HS-27A (cell line): ENCODE measurements around the gene STARD5.
A peak's percentile ranks its signal among the peaks of the same experiment; 100 is the strongest.

Source experiments
- DNase-seq: peaks from one replicate; pipeline ENCODE4 v3.0.0-alpha.2; 2012; ENCODE audit warnings: low read depth, missing footprints

The STARD5 gene

DNA sequence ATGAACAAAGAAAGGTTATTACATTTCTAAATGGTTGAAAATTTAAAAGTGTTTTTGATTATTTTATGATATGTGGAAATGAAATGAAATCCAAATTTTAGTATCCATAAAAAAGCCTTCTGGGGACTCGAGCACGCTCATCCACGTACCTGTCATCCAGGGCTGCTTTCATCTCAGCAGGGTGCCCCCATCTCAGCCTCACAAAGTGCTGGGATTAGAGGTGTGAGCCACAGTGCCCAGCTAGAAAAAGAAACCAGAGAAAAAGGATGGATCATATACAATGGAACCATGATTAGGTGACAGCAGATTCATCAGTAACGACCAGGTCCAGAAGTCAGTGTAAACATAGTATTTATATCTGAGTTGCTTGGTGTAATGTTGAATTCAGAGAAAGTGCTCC, 49.7 kb downstream of the STARD5 start:
- no peak for DNase-seq

DNA sequence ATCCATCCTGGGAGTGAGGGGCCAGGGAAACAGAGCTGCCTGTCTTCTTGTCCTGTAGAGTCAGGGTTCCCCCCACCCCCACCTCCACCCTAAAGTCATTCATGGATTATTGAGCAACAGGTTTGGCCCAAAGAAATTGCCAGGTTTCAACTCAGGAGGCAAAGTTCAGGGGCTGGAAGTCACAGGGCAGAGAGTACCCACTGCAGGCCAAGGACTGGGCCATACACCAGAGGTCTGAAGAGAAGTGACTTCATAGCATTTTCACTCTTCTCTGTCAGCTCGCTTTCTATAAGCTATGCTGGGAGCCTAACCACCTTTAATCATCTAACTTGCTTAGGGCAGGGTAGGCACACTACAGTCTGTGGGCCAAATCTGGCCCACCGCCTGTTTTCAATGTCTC, 50.1 kb downstream of the STARD5 start:
- no peak for DNase-seq

DNA sequence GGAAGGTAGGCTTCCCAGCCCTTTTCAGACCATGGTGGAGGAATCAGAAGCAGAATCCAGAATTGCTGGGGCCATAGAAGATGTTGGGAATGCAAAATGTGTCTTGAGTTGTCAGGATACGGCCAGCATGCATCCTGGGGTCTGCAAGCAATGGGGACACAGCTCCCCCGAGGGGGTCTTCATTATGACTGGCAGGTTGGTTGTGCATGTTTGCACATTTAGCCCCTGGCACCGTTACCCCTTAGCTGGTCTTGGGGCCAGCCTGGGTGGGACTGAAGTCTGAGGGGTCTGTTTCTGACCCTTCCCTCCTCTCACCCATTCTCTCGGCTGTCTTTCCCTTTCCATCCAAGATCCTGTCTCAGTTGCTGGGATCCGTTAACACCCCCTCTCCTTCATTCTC, 50.7 kb downstream of the STARD5 start:
- no peak for DNase-seq

DNA sequence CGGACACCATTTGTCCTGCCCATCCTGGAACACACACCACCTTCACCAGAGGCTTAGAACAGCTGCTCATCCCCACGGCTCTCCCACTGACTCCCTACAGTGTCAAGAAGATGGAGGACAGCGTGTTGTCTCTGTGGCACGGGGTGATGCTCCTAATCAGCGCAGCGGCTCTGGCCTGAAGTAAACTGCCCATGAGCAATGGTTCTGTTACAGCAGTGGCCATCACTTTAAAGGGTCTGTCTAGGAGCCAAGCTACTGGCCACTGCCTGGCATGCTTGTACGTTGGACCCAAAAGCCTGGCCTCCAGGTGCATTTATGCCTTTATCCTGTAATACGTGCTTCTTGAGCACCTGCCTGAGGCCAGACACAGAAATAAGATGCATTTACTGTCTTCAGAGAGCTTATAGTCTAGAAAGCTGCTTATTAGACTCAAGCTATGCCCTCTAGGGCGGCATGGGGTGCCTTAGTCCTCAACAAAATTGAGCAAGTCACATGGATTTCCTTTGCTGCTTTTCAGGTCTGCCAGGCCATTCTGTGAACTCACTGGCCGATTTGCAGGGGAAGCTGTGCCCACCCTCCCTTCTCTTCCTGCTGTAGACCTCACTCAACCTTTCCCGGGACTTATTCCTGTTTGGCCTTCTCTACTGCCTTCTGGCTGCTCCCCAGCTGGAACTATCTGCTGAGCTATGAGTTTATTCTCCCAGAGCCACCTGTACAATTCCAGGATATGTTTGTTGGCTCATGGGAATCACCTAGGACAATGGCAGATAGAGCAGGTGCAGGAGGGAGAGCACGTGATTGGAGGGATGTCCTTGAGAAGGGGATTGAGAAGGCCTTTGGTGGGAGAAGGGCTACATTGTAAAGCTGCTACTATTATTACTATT, 51.9 kb downstream of the STARD5 start:
- DNase-seq, result no peak

DNA sequence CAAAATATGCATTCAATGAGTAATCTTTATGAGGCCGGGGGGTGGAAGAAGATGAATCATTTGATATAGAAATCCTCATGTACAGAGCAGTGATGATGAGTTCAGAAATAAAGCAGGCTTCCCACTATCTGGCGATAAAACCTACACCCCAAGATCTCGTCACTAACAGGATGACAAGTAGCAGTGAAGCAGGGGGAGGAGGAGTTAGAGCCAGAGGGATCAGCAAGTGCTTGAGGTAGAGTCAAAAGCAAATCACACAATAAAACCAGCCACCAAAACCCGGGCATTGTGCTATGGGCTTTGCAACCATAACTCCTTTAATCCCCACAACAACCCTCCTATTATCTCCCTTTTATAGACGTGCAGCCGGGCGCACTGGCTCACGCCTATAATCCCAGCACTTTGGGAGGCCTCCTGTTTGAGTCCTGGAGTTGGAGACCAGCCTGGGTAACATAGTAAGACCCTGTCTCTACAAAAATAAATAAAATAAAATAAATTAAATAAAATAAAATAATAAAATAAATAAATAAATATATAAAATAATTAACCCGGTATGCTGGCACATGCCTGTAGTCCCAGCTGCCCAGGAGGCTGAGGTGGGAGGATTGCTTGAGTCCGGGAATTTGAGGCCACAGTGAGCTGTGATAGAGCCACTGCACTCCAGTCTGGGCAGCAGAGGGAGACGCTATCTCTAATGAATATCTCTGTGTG, 53.0 kb downstream of the STARD5 start:
- DNase-seq, result peak; percentile 43

DNA sequence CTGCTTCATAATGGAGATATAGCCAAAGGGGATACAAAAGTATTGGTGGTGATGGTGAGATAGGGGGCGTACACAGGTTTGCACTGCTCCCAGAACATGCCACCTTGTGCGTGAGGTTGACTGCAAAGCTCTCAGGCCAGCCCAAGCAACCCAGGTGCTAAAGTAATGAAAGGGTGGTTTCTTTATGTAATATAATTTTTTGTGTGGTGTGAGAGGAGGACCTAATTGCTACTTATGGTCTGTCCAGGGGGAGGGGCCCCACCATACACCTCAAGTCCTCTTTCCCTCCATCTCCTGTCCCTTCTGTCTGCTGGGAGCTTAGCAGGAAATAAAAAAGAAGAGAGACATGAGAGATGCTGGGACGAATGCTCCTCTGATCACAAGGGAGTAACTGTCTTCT, 53.8 kb downstream of the STARD5 start:
- DNase-seq, result no peak

DNA sequence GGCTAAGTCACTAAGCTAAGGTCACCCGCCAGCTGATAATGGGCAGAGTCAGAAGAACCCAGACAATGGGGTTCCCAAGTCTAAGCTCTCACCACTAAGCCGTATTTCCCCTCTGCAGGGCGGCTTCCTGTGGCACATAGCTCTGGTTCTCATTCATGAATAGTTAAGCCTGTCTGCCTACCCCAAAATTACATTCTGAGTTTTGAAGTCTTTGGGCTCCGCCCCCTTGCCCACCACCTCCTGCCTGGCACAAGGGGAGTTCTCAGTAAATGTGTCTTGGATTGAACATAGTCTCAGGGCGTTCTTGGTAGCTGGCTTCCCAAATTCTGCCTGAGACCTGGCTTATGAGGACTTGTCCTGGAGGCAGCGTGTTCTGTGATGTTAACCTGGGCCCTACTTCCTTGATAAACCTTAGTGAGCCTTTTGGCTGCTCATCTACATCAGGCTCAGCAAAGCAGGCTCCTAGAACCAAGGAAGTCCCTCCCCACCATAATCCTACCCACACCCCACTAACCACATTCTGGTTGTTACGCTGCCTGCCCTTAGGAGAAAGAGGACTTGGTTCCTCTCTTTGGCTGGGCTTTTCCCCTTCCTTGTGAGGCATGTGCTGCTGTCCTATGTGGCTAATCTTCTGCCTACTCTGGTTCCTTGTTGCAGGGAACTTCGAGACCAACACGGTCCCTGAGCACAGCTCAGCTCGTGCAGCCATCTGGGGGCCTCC, 54.9 kb downstream of the STARD5 start:
- no peak for DNase-seq

DNA sequence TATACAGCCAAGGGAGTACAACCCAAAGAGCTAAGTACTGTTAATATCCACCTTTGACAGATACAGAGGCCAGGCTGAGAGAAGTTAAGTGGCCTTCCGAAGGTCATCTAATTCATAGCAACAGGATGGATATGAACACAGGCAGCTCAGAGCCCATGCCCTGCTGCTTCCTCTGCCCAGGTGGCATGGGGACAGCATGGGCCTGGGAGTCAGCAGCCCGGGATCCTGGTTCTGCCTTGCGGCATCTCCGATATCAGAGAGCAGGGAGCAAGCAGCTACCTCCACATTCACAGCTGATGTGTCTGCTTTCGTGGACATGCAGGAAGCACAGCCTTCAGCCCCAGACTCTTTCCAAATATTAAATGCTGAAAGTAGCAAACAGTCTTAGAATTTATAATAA, 55.6 kb downstream of the STARD5 start:
- no peak for DNase-seq

DNA sequence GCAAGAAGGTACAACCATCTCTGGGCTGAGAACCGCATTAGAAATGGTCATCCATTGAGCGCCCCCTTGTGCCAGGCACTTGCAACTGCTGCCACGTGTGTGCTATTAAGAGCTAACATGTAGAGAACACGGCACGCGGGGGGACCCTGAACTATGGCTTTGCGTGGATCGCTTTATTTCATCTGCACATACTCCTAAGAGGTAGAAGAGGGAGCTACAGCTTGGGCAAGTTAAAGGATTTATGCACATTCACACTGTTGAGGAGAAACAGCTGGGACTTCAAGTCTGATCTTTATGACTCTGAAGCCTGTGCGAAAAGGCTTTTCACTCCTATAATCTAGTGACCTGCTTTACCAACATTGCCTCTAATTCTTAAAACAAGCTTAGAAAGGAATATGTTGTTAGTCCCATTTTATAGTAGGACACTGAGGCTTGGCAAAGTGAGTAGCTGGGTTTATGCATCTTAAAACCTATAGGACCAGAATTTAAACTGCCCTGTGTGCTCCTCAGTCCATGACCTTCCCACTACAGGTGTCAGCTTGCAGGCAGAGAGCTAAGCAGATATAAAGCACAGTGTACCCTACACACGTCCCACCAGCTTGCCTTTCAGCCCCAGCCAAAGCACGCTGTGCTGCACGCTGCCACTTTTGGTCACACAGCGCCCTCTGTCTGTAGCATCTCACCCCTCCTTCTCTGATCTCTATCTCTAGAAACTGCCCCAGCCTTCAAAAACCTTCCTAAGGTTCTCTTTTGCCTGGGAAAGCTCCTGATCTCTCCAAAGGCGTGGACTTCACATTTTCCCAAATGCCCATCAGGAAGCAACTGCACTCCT, 57.8 kb downstream of the STARD5 start:
- DNase-seq, result peak; percentile 69

DNA sequence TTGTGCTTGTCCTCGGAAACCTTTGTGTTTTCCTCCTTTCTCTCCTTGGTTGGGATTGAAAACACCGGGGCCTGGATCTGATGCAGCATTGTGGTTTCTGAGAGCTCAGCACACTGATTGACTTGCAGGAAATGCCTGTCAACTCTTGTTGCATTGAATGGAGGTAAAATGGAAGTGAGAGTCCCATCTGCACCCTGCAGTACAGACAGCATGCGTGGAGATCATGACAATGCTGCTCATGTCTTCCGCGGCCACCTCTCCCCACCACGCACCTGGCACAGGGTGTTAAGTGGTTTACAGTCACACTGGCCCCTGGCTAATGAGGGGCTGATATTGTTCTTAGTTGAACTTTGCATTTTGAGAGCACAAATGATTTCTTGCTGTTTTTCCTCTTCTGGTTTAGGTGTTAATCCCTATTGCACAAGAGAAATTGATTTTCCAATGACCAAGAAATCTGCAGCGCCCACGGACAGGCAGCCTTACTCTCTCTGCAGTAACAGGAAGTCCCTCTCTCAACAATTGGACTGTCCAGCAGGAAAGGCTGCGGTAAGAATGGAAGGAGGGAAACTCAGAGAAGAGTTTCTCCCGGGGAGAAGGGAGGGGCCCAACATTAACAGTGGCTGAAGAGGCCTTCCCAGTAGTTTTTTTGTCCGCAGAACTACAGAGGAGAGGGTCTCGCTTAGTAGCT, 58.5 kb downstream of the STARD5 start:
- no peak for DNase-seq

DNA sequence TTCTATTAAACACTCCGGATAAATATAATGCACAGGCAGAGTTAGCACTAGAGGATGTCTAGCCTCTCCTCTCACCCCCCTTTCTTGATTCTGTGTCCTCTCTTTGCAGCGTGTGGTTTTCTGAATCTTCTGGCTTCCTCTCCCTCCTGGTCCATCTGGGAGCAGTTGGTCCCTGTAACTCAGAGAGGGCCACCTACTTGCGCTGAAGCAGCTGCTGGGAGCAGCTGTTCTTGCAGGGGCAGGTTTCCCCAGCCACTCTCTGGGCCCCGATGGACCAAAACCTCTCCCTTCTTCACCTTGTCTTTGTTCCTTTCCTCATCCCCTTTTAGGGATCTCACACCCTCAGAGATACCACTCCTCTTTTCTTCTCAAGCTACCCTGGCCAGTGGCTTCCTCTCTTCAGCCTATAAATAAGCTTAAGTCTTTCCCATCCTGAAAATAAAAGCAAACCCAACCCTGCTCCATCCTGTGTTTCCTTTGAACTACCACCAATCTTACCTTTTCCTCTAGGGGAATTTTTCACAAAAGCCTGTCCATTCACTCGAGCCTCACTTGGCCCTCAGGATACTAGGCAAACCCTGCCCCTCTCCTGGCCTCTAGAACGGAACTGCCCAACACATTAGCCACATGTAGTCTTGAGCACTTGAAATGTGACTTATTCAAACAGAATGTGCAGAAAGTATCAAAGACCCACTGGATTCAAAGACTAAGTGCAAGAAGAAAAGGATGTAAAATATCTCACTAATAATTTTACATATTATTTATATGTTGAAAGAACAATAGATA, 59.7 kb downstream of the STARD5 start:
- no peak for DNase-seq

DNA sequence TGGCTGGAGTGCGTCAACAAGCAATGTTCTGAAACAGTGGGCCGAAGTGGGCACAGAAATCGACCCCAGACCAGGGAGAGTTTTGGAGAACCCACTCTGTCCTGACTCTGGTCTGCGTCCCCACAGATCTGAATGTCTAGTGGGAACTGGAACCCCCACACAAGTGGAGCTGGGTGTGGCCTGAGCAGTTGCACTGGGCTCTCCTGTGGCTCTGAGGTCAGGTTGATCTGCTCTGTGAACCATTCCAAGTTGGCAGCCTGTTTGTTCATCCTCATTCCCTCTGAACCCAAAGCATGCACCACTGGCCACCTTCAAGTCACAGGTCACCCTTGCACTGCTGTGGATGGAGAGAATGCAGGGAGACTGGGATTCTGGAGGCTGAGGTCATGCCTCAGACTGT, 60.5 kb downstream of the STARD5 start:
- no peak for DNase-seq

DNA sequence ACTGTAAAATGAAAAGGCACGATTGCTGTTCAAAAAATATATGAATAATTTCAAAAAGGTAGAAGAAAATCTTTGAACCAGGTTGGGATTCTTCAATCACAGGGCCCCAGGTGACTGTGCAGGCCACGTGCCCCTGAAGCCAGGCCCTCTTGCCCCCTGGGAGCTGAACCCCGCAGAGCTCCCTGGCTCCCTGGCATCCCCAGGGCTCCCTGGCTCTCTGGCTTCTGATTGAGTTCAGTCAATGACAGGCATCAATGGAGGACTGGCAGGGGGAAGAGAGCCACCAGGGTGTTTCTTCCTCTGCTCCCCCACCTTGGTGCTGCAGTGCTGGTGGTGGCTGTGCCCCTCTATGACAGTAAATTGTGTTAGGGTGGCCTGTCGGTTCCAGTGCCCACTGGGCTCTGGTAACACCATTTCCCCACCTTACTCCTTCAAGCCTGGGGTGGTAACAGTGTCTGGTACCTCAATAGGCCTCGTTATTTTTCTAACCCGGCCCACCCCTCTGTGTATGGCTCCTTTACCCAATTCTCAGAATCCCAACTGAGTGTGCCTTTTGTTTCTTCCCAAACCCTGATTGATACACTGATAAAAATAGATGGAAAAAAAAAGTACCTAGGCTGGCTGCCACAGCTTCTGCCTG, 62.6 kb downstream of the STARD5 start:
- no peak for DNase-seq

DNA sequence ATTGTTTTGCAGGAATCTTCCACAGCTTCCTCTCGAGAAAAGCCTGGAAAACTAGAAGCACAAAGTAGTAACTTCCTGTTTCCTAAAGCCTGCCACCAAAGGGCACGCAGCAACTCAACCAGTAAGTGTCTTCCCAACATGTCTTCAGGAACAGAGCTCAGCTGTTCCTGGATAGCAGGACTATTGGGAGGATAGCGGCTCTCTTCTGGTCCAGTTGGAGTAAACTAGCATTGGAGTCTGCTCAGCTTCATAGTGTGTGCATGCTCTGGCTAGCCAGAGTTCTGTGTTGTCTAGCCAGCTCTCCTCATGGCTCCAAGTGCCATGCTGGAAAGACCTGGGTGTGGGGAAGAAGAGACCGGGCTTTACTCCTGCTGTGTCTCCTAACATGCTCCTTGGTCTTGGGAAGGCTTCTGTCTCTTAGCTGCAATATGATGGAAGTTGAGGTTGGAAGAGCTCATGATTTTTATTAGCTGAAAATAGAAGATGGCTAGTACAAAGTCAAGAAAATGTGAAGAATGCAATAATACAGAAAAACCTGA, 64.1 kb downstream of the STARD5 start:
- DNase-seq, result no peak
